ENCODE data around the gene LIG1. TPM values are rescaled to one million over a fixed set of nuclear protein-coding genes. Genes with fewer than 3 reads are reported as not detected.

LIG1 gene
- total and polyA plus RNA-seq, 2 of the 13 experiments (the other 11 are each of a cell fraction or from before 2014, with no cell fraction given) = 20.1 to 64.4 TPM

DNA sequence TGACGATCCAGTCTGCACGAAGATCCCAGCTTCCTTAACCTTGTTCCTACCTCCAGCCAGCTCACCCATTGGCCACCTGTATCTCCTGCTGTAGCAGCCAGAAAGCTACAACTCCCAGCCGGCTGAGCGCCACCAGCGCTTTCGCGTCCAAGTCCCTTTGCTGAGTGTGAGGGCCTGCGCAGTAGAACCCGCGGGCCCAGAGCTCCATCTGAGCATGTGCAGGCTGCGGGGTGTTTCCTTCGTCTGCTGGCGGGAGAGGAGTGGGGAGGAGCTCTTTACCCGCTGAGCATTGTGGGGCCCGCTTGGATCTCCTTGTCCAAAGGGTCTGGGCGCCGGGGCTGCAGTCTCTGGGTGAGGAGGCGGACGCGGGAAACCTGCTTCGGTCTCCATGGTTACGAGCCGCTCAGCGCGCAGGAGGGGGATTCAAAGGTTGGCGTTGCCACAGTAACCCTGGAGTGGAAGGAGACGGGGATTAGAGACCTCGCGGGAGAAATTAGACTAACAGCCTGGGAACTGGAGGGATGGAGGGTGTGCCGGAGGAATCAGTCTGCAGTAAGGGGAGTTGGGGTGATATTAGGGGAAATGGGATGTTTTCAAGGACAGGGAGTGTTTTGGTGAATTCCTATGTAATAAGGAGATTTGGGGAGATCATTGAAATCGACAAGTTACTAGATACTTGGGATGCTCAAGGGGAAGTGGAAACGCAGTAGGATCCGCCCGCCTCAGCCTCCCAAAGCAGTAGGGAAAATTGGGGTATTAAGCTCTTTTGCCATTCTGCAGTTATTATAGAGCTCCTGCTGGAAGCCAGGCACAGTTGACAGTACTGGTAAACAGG lies 33.9 kb upstream of the LIG1 start (continued):
- TF ChIP-seq KDM1A (CRISPR knock-in tag; IDR thresholded peaks at IDR 0.05) (no peak), ZNF672 (CRISPR knock-in tag; IDR thresholded peaks at IDR 0.05) (no peak), ZNF652 (CRISPR knock-in tag; IDR thresholded peaks at IDR 0.05; ENCODE audit: borderline replicate concordance, low read depth) (no peak), ATF5 (CRISPR knock-in tag; IDR thresholded peaks at IDR 0.05; ENCODE audit: low read depth) (no peak), TARDBP (CRISPR knock-in tag; IDR thresholded peaks at IDR 0.05) (peak; percentile 39; the same call in 1 of the 2 replicates), MLXIP (CRISPR knock-in tag; IDR thresholded peaks at IDR 0.05; ENCODE audit: borderline replicate concordance) (no peak), TAF1 (CRISPR knock-in tag; IDR thresholded peaks at IDR 0.05) (peak; percentile 65; the same call in 1 of the 2 replicates), DNMT3B (CRISPR knock-in tag; conservative IDR thresholded peaks at IDR 0.05) (no peak), GATAD1 (CRISPR knock-in tag; IDR thresholded peaks at IDR 0.05) (peak; percentile 67), ZNF619 (CRISPR knock-in tag; IDR thresholded peaks at IDR 0.05) (0 out of 2 replicates have a peak, but pooled peaks have one; percentile 23), ARNTL (CRISPR knock-in tag; IDR thresholded peaks at IDR 0.05) (no peak), ZBTB34 (CRISPR knock-in tag; IDR thresholded peaks at IDR 0.05) (no peak), RFXANK (CRISPR knock-in tag; IDR thresholded peaks at IDR 0.05) (no peak), NR2F1 (CRISPR knock-in tag; IDR thresholded peaks at IDR 0.05) (no peak), FOXA1 (IDR thresholded peaks at IDR 0.05) (no peak), FOXA1 (CRISPR knock-in tag; IDR thresholded peaks at IDR 0.05) (no peak; the same call in 1 of the 2 replicates), SNAPC5 (CRISPR knock-in tag; IDR thresholded peaks at IDR 0.05; ENCODE audit: borderline replicate concordance) (no peak)
- TF ChIP-seq, protein P1, sequence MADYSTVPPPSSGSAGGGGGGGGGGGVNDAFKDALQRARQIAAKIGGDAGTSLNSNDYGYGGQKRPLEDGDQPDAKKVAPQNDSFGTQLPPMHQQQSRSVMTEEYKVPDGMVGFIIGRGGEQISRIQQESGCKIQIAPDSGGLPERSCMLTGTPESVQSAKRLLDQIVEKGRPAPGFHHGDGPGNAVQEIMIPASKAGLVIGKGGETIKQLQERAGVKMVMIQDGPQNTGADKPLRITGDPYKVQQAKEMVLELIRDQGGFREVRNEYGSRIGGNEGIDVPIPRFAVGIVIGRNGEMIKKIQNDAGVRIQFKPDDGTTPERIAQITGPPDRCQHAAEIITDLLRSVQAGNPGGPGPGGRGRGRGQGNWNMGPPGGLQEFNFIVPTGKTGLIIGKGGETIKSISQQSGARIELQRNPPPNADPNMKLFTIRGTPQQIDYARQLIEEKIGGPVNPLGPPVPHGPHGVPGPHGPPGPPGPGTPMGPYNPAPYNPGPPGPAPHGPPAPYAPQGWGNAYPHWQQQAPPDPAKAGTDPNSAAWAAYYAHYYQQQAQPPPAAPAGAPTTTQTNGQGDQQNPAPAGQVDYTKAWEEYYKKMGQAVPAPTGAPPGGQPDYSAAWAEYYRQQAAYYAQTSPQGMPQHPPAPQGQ (CRISPR knock-in tag; IDR thresholded peaks at IDR 0.05; ENCODE audit: borderline replicate concordance) = no peak
- TF ChIP-seq, protein P2, sequence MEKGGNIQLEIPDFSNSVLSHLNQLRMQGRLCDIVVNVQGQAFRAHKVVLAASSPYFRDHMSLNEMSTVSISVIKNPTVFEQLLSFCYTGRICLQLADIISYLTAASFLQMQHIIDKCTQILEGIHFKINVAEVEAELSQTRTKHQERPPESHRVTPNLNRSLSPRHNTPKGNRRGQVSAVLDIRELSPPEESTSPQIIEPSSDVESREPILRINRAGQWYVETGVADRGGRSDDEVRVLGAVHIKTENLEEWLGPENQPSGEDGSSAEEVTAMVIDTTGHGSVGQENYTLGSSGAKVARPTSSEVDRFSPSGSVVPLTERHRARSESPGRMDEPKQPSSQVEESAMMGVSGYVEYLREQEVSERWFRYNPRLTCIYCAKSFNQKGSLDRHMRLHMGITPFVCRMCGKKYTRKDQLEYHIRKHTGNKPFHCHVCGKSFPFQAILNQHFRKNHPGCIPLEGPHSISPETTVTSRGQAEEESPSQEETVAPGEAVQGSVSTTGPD (CRISPR knock-in tag; IDR thresholded peaks at IDR 0.05) = no peak
